BJ (cell line): ENCODE data around the gene GABRB1. TPM values are rescaled to one million over a fixed set of nuclear protein-coding genes. Genes with fewer than 3 reads are reported as not detected.

ENCODE experiments used
- CTCF ChIA-PET: fragments of 350-600 bp; formaldehyde crosslinking; extraction: SDS; loops from one replicate; lab custom pipeline; 2021; ENCODE audit warnings: antibody characterized with exemption, inconsistent platforms; lab: Yijun Ruan, JAX
- POLR2A ChIA-PET: fragments of 300-600 bp; sonication (Branson Sonifier 250); formaldehyde crosslinking; extraction: SDS; loops from one replicate; lab custom pipeline; 2021; ENCODE audit warnings: antibody characterized with exemption; lab: Charles Lee
- DNase-seq: peaks from one replicate; pipeline ENCODE4 v3.0.0-alpha.2; 2011; ENCODE audit warnings: low read depth
- H3K27me3 ChIP-seq: 2 replicates; pipeline ENCODE4 v1.6.0; 2011; ENCODE audit warnings: low read length; ENCODE audit not compliant: control insufficient read depth, insufficient read depth
- H3K36me3 ChIP-seq: 2 replicates; pipeline ENCODE4 v1.5.1; 2011; ENCODE audit warnings: low read length; ENCODE audit not compliant: control insufficient read depth, insufficient read depth
- H3K4me3 ChIP-seq: 2 replicates; pipeline ENCODE4 v1.5.1; 2011; ENCODE audit warnings: low read depth, mild to moderate bottlenecking, control low read depth, low read length
- polyA plus RNA-seq: library from polyadenylated mRNA; depleted of rRNA; stranded (reverse); fragments of >200 nt; gene quantifications from 2 replicates; pipeline ENCODE4 v1.2.3, GENCODE V29; 2011
- TF ChIP-seq, protein P1 (sequence below): IDR thresholded peaks from 2 replicates; pipeline ENCODE4 v1.5.1; 2011; ENCODE audit warnings: low read depth, mild to moderate bottlenecking, control low read depth, inconsistent platforms, low read length, moderate library complexity; ENCODE audit not compliant: insufficient read depth

The GABRB1 gene
- polyA plus RNA-seq, 1 experiment = not detected

DNA sequence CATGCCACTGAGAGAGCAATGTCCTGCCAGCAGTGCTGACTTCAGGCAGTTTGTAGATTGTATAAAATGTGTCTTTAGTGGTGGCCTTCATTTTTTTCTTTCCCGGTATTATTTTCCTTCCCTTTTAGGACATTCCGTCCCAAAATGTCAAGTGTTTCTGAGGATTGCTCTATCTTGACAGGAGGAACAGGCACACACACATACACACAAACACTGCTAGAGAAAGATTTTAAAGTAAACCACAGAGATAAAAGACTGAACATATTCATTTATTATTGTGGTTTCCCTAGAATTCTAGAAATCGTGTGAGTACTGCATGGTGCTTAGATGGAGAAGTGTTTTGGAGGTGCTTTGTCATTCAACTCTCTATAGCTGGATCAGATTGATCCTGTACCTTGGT, 111.9 kb downstream of the GABRB1 start:
- TF ChIP-seq, protein P1, sequence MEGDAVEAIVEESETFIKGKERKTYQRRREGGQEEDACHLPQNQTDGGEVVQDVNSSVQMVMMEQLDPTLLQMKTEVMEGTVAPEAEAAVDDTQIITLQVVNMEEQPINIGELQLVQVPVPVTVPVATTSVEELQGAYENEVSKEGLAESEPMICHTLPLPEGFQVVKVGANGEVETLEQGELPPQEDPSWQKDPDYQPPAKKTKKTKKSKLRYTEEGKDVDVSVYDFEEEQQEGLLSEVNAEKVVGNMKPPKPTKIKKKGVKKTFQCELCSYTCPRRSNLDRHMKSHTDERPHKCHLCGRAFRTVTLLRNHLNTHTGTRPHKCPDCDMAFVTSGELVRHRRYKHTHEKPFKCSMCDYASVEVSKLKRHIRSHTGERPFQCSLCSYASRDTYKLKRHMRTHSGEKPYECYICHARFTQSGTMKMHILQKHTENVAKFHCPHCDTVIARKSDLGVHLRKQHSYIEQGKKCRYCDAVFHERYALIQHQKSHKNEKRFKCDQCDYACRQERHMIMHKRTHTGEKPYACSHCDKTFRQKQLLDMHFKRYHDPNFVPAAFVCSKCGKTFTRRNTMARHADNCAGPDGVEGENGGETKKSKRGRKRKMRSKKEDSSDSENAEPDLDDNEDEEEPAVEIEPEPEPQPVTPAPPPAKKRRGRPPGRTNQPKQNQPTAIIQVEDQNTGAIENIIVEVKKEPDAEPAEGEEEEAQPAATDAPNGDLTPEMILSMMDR = no peak
- CTCF ChIA-PET = no interaction called here
- no peak for DNase-seq

DNA sequence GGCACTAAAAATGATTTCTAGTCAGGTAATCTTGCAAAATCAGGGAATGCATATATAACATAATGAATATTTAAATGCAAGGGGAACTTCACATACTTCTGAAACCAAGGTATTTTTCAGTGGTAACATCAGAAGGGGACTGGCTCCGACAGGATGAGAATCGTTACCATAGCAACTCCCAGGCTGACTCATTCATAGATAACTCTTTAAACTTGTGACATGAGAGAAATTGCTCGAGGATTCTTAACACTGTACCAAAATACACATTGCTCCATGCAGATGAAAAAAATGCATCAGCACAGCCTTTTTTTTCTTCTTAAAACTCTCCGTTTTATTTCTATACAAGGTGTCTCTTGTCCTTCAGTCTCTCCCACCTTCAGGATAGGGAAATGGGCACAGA, 114.3 kb downstream of the GABRB1 start:
- Histone ChIP-seq H3K4me3 (no peak overlapping the region), H3K27me3 (no peaks in the 10 kb centered on the region), H3K36me3 (no peaks in the 10 kb centered on the region)
- CTCF ChIA-PET = no interaction called here
- DNase-seq = no peak
- POLR2A ChIA-PET = no interaction called here
- TF ChIP-seq, protein P1 = no peak

More for the DNA sequence above, 111.9 kb downstream of the GABRB1 start:
- no peak overlapping the region for H3K4me3 ChIP-seq
- POLR2A ChIA-PET = no interaction called here
- H3K36me3 ChIP-seq = no peaks in the 10 kb centered on the region
- no peaks in the 10 kb centered on the region for H3K27me3 ChIP-seq

DNA sequence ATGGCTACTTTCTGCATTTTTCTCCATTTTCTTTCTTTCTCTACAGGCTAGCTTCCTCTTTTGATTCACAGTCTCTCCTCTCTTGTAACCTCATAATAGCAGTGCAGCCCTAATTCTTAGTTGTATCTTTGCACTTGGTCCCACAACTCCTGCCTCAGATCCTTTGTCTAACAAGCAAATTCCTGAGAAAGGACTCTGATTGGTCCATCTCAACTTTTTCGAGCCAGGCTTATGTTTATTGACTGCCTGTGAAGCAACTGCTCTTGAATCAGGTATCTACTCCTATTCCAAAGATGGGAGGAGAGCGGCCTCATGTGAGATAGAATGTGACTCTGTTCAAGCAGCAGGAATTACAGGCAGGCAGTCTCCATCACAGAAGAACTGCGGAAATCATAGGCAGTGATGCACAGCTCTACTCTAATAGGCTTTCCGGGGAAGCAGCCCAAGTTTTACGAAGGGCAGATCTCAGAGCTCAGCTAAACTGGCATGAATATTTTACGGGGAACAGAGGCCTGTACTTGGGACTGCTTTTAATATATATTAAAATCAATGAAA, 123.5 kb downstream of the GABRB1 start:
- H3K27me3 ChIP-seq = no peaks in the 10 kb centered on the region
- POLR2A ChIA-PET = no interaction called here
- H3K4me3 ChIP-seq = no peak overlapping the region
- H3K36me3 ChIP-seq = no peaks in the 10 kb centered on the region
- TF ChIP-seq, protein P1 = no peak
- no peak for DNase-seq
- CTCF ChIA-PET = no interaction called here

DNA sequence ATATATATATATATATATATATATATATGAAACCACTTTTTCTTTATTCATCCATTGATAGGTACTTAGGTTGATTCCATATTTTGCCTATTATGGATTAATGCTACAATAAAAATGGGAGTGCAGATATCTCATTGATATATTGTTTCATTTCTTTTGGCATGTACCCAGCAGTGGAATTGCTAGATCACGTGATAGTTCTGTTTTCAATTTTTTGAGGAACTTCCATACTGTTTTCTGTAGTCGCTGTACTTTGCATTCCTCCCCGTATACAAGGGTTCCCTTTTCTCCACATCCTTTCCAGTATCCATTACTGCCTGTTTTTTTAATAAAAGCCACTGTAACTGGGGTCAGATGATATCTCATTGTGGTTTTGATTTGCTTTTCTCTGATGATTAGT, 124.6 kb downstream of the GABRB1 start:
- no peak overlapping the region for H3K4me3 ChIP-seq
- ChIA-PET CTCF (no interaction called here), POLR2A (no interaction called here)
- TF ChIP-seq, protein P1 = no peak
- DNase-seq = no peak
- H3K36me3 ChIP-seq = no peaks in the 10 kb centered on the region
- H3K27me3 ChIP-seq = no peaks in the 10 kb centered on the region

DNA sequence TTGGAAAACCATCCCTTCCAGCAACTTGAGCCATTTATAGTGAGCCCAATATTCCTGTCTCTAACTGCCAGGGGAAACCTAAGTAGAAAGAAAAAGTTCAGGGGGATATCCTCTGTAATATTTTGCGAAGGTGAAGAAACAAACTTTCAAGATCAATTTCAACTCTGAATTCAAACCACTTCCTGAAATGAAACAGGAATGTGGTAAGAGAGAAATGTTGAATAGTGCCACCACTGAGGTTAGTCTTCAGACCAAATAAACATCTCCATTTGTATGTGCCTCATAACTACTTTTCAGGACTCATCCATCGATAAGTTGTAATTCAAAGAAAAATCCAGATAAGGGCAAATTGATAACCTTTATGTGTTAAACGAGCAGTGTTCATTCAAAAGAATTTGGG, 128.7 kb downstream of the GABRB1 start:
- H3K36me3 ChIP-seq = no peaks in the 10 kb centered on the region
- CTCF ChIA-PET = no interaction called here
- DNase-seq = no peak
- TF ChIP-seq, protein P1 = no peak
- H3K4me3 ChIP-seq = no peak overlapping the region
- POLR2A ChIA-PET = no interaction called here
- no peaks in the 10 kb centered on the region for H3K27me3 ChIP-seq
